DMS79 (cell line): ENCODE measurements around the gene SPATA25.
"Not testable (repeated sequence)": the region's sequence is repeated elsewhere in the genome, so short reads cannot be mapped to it uniquely, and the experiment has no call there.

Experiments used
- DNase-seq: peaks from one replicate; lab custom pipeline; 2025; lab: John Stamatoyannopoulos, UW

The SPATA25 gene

GRCh38 chr20:45913116-45913515 is 25.7 kb upstream of the SPATA25 start:
- DNase-seq = no peak

- DNase-seq = no peak
Measured at GRCh38 chr20:45912344-45912682, 24.9 kb upstream of the SPATA25 start.

GRCh38 chr20:45911486-45912343 is 24.3 kb upstream of the SPATA25 start, which contains the start of gene PLTP:
PLTP (minus strand) TSS chr20:45912155; CDS start chr20:45911452, 703 bp downstream.
- DNase-seq = no peak

- no peak for DNase-seq
Measured at GRCh38 chr20:45910670-45911485, 23.5 kb upstream of the SPATA25 start.

DNA sequence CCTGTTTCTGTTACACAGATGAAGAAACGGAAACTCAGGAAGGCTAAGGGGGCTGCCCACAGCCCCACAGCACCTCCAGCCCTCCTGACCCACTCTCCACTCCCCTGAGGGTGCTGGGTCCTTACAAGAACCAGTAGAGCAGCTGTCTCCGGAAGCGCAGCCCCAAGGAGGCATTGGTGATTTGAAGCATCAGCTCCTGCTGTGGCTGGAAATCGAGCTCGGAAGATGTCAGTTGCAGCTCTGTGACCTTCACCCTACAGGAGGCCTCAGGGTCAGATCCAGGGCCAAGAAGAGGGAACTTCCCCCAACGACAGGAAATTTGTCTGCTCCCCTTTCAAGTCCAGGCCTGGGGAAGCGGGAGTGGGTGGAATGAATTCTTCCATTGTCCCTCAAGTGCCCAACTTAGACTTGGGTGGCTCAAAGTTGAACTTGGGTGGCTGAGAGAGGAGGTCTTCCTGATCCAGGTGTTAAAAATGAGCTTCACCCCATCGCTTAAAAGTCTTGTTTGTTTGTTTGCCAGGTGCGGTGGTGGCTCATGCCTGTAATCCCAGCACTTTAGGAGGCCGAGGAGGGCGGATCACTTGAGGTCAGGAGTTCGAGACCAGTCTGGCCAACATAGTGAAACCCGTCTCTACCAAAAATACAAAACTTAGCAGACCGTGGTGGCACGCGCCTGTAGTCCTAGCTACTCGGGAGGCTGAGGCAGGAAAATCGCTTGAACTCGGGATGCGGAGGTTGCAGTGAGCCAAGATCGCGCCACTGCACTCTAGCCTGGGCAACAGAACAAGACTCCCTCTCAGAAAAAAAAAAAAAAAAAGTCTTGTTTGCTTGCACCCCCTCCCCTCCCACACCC is 22.6 kb upstream of the SPATA25 start:
- DNase-seq = no peak

DNA sequence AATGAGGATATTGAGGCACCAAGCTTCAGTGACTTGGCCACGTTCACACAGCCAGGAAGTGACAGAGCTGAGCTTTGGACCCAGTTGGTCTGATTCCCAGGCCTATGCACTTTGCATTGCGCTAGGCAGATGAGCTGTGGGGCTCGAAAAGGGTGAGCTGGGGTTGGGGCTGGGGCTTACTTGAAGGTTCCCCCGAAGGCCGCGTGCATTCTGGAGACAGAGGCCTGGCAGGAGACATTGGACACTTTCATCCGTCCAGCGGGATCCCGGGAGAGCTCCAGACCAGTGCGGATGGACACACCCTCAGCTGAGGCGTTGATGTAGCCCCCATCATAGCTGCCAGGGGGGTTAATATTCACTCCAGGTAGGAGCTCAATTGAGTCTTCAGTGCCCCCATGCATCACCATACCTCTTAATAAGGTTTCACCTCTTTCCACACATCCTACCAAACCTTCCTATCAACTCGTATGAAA is 21.9 kb upstream of the SPATA25 start:
- no peak for DNase-seq

DNA sequence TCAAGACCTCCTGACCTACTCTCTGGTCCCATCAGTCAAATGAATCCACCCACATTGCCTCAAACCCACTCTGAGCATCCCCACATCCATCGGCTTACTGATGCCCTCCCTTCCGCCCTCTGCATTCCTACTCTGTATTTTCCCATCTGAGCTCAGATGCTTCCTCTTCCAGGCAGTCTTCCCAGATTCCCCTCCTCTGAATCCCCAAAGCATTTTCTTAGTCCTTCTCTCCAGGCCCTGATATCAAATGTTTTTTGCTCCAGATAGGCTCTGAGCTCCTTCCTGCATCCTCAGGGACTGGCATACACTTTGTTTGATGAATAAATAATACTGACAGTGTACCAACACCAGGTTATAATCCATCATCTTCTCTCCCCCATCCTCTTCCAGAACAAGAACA is 20.7 kb upstream of the SPATA25 start:
- no peak for DNase-seq

- DNase-seq = no peak
Measured at GRCh38 chr20:45907219-45907948, 20.0 kb upstream of the SPATA25 start.

DNA sequence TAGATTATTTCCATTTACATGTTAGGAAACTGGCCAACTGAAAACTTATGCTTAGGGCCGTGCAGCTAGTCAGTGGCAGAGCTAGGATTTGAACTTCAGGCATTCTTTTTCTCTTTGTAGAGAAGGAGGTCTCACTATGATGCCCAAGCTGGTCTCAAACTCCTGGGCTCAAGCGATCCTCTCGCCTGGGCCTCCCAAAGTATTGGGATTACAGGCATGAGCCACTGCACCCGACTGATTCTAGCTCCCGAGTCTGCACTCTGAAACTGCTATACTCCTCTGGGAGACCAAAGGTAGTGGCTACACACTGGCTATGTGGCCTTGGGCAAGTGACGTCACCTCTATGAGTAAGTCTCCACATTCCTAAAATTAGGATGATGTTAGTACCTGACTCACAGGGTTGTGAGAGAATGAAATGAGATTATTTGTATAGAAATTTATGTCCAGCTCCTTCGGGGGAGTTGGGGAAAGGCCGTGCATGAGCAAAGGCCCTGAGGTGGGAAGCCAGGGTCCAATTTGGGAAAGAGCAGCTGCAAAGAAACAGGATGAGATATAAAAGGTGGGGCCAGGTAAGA is 18.2 kb upstream of the SPATA25 start:
- no peak for DNase-seq

DNA sequence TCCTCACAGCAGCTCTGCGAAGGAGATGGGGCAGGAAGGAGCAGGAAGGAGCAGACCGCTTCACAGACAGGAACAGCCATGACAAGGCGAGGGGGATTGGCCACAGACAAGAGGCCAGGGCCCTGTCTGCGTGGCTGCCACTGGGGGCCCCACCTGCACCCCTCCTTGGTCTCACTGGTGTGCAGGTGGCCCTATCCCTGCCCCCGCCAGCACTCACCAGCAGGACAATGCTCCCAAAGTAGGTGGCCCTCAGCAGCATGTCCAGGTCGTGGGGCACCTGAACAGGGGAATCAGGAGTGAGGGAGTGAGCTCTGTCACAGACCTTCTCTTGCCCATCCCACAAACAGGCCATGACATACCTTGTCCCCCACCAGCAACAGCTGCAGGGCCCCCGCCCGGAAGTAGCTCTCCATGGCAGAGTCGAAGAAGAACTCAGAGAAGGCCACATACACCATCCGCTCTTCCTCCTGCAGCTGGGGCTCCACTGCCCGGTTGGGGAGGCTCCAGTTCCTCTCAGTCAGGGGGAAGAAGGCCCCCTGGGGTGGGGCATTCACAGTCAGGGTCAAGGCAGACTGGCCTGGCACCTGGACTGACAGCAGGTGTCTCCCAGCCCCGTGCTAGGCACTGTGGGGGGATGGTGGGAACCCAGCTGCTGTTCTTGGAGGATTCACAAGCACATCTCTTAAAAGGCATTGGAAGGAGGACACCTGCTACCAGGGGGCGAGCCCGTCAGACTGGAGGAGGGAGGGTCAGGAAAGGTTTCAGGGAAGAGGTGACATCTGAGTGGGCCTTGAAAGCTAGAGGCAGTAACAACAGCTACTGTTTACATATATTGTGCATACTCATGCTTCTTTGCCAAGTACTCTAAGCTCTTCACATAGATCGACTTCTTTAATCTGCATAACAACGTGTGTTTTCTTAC is 17.4 kb upstream of the SPATA25 start:
- no peak for DNase-seq

- no peak for DNase-seq
Measured at GRCh38 chr20:45902199-45902701, 14.8 kb upstream of the SPATA25 start.

GRCh38 chr20:45901332-45901731 is 13.9 kb upstream of the SPATA25 start:
- DNase-seq = not testable (repeated sequence)

GRCh38 chr20:45899046-45899835 is 11.8 kb upstream of the SPATA25 start:
- DNase-seq = no peak

- no peak for DNase-seq
Measured at GRCh38 chr20:45898285-45898684, 10.9 kb upstream of the SPATA25 start.

- no peak for DNase-seq
Measured at GRCh38 chr20:45897692-45898091, 10.3 kb upstream of the SPATA25 start.

GRCh38 chr20:45897289-45897688 is 9.9 kb upstream of the SPATA25 start:
- no peak for DNase-seq

DNA sequence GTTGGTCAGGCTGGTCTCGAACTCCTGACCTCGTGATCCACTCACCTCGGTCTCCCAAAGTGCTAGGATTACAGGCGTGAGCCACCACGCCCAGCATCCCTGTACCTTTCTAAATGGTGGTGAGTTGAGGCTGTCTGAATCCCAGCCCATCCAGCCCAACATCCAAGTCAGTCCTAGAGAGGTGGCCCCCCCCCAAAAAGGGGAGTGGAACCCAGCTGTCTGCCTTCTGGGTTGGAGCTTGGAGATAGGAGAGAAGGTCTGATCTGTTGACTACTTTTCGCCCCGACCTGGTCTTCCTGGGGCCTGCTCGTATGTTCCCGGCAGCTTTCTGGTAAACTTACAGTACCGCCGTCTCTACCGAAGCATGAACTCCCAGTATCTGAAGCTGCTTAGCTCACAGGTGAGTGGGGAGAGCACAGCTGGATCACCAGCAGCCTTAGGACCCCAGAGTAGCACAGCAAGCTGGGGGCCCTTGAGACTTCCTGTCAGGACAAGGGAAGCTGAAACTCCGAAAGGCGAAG is 9.3 kb upstream of the SPATA25 start:
- DNase-seq = no peak

DNA sequence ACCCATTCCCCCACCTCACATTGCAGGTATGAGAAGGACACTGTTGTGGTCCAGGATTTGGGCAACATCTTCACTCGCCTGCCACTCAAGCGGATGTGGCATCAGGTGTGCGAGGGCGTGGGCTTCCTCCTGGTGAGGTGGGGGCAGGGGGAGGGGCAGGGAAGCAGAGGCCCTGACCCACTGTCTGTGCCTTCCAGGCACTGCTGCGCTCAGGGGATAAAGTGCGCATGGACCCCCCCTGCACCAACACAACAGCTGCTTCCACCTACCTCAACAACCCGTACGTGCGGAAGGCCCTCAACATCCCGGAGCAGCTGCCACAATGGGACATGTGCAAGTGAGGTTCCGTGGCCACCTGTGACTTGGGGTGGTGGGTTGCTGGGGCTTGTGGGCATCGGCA is 7.4 kb upstream of the SPATA25 start:
- no peak for DNase-seq

DNA sequence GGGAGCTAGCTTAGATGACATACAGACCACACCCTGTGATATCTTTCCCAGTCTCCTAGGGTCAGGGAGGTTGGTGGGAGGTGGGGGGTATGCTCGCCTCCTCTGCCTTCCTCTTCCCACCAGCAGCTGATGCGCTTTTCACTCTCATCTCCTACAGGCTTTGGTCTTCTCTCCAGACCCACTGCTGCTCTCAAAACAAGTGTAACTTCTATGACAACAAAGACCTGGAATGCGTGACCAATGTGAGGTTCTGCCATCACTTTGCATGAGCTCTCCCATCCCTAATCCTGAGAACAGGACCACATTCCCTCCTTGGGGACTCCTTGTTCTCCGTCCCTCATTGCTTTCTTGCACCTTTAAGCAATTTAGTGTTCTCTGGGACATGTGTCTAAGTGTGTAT is 6.4 kb upstream of the SPATA25 start:
- no peak for DNase-seq
